Upper lobe of left lung (tissue), 6 donors: ENCODE data around the gene OR51A4. TPM values are rescaled to one million over a fixed set of nuclear protein-coding genes. Genes with fewer than 3 reads are reported as not detected.
"Not testable (repeated sequence)": the region's sequence is repeated elsewhere in the genome, so short reads cannot be mapped to it uniquely, and the experiment has no call there.

Experiments
- ATAC-seq, 2 donors: fragments of 200-7000 bp; cut with Tn5 transposase; one replicate each; pipeline ENCODE4 v1.9.1; 2022; ENCODE audit warnings: mild to moderate bottlenecking in 2 of 2, moderate library complexity in 2 of 2; ENCODE audit not compliant: low FRiP score in 2 of 2
- DNase-seq, 2 donors: peaks; one replicate each; pipeline ENCODE4 v3.0.0-alpha.2; 2019 to 2020
- H3K27ac ChIP-seq, 4 donors: fragments of 200-600 bp; sonication (generic); one replicate each; pipeline ENCODE4 v1.5.1; 2016 to 2019
- H3K27me3 ChIP-seq, 4 donors: fragments of 200-600 bp; sonication (generic); one replicate each; pipeline ENCODE4 v1.5.1; 2017 to 2019
- H3K36me3 ChIP-seq, 4 donors: fragments of 200-600 bp; sonication (generic); one replicate each; pipeline ENCODE4 v1.5.1; 2016 to 2019
- H3K4me1 ChIP-seq, 4 donors: fragments of 200-600 bp; sonication (generic); one replicate each; pipeline ENCODE4 v1.5.1; 2018 to 2019
- H3K4me3 ChIP-seq, 4 donors: fragments of 200-600 bp; sonication (generic); one replicate each; pipeline ENCODE4 v1.5.1; 2017 to 2019; ENCODE audit warnings: mild to moderate bottlenecking in 2 of 4, moderate library complexity in 1 of 4
- H3K9me3 ChIP-seq, 4 donors: fragments of 200-600 bp; sonication (generic); one replicate each; pipeline ENCODE4 v1.5.1; 2018 to 2019
- EP300 ChIP-seq, 4 donors: sonication (generic); formaldehyde crosslinking; IDR thresholded peaks; one replicate each; pipeline ENCODE4 v1.5.1; 2017; ENCODE audit warnings: antibody characterized with exemption in 4 of 4, control low read depth in 2 of 4
- POLR2A ChIP-seq, 4 donors: fragments of 450-650 bp; IDR thresholded peaks; one replicate each; pipeline ENCODE4 v1.5.1; 2016 to 2017; ENCODE audit warnings: antibody characterized with exemption in 4 of 4, mild to moderate bottlenecking in 2 of 4
- POLR2AphosphoS5 ChIP-seq, 2 donors: sonication (generic); formaldehyde crosslinking; IDR thresholded peaks; one replicate each; pipeline ENCODE4 v1.5.1; 2017; ENCODE audit warnings: antibody characterized with exemption in 2 of 2
- WGBS, 2 donors: methylation state at CpG; one replicate each; pipeline ENCODE4 v1.1.5; 2017 to 2018; 5-methylcytosine and 5-hydroxymethylcytosine counted together
- total RNA-seq, 6 donors: library from RNA; depleted of rRNA in 4 of 6; stranded (reverse); fragments of >200 nt in 4 of 6; gene quantifications; one replicate each; pipeline versions ENCODE4 v1.1.0 to v1.2.1, GENCODE V29; 2016 to 2021
- TF ChIP-seq, protein P1 (sequence below), 6 experiments: fragments of 450-650 bp in 4 of 6; fragments of 200-600 bp in 2 of 6; sonication (generic) in 2 of 6; IDR thresholded peaks; one replicate each; pipeline ENCODE4 v1.5.1; 2016 to 2019; ENCODE audit warnings: antibody characterized with exemption in 6 of 6
- donor health status: DM: no; HTN: no; CAD: no; lungs with moderate emphysema.
- donor health status: DM: no; HTN: yes; CAD: no; lungs with severe emphysema.

The OR51A4 gene
- total RNA-seq, 6 donors from 2014 or later: not detected

DNA sequence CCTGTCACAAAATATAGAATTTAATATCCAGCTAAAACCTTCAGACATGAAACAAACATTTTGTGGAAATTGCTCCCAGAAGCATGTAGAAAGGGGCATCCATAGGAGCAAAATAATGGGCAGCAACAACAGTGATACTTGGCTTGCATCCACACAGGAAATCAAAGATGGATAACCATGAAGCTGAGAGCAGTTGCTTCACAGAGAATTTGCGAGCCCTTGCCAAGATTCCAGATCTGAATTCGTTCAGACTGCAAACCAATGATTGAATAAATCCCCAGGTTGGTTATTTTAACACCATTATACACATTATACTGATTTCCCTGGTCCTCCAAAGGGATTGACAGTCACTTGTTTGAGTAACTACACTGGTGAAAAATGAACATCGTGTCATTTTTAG, 31.6 kb upstream of the OR51A4 start:
- no peak for TF ChIP-seq POLR2AphosphoS5 (IDR thresholded peaks at IDR 0.05)
- TF ChIP-seq, protein P1, sequence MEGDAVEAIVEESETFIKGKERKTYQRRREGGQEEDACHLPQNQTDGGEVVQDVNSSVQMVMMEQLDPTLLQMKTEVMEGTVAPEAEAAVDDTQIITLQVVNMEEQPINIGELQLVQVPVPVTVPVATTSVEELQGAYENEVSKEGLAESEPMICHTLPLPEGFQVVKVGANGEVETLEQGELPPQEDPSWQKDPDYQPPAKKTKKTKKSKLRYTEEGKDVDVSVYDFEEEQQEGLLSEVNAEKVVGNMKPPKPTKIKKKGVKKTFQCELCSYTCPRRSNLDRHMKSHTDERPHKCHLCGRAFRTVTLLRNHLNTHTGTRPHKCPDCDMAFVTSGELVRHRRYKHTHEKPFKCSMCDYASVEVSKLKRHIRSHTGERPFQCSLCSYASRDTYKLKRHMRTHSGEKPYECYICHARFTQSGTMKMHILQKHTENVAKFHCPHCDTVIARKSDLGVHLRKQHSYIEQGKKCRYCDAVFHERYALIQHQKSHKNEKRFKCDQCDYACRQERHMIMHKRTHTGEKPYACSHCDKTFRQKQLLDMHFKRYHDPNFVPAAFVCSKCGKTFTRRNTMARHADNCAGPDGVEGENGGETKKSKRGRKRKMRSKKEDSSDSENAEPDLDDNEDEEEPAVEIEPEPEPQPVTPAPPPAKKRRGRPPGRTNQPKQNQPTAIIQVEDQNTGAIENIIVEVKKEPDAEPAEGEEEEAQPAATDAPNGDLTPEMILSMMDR (IDR thresholded peaks at IDR 0.05): no peak
- no peak for TF ChIP-seq EP300 (IDR thresholded peaks at IDR 0.05)
- no peak for TF ChIP-seq POLR2A (IDR thresholded peaks at IDR 0.05)
- no peak for ATAC-seq
- DNase-seq: no peak

DNA sequence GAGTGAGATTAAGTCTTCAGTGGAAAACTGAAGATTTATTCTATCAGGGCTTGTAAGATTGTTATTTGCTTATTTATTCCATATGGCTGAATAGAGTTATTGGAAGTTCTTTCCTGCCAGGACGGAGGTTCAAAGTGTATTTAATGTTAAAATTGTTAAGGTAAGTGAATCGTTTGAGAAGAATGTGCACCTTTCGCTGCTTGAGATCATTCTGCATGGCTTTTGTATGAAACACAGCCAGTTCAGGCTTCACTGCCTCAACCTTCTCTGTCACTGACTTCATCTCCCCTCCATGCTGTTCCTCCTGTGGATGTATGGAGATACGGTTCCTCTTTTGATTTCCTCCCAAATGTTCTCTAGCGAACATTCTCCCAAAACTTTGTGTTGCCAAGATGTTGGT, 28.0 kb upstream of the OR51A4 start:
- DNase-seq (no peak), ATAC-seq (no peak)
- no peaks in the 10 kb centered on the region for H3K4me1 ChIP-seq
- WGBS, 2 donors: 76 to 81% methylated on average over 5 of the region's 5 CpGs
- TF ChIP-seq, protein P1 (IDR thresholded peaks at IDR 0.05): no peak
- TF ChIP-seq POLR2A (IDR thresholded peaks at IDR 0.05) (no peak), POLR2AphosphoS5 (IDR thresholded peaks at IDR 0.05) (no peak), EP300 (IDR thresholded peaks at IDR 0.05) (no peak)
- no peaks in the 10 kb centered on the region for H3K36me3 ChIP-seq
- no peak overlapping the region for H3K27ac ChIP-seq
- no peak overlapping the region for H3K4me3 ChIP-seq
- no peaks in the 10 kb centered on the region for H3K27me3 ChIP-seq
- no peaks in the 10 kb centered on the region for H3K9me3 ChIP-seq

More for the DNA sequence above, 31.6 kb upstream of the OR51A4 start:
- H3K4me1 ChIP-seq: no peaks in the 10 kb centered on the region
- WGBS, 2 donors: 51 to 64% methylated on average over 3 of the region's 3 CpGs
- H3K9me3 ChIP-seq: no peaks in the 10 kb centered on the region
- no peaks in the 10 kb centered on the region for H3K36me3 ChIP-seq
- H3K27me3 ChIP-seq: no peaks in the 10 kb centered on the region
- no peak overlapping the region for H3K27ac ChIP-seq
- no peak overlapping the region for H3K4me3 ChIP-seq

DNA sequence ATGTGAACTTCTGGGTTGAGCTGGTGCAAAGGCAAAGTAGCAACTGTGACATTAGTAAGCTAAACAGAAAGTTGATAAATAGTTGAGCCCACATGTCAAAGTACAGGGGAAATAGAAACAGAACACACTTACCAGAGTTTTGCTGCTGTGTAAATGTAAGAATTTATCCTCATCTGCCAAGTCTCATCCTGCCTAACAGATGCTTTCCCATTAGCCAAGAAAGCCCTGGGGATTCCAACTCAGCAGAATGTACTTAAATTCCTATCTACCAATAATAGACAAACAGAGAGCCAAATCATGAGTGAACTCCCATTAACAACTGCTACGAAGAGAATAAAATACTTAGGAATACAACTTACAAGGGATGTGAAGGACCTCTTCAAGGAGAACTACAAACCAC, 15.4 kb upstream of the OR51A4 start:
- ATAC-seq (no peak), DNase-seq (no peak)
- H3K4me3 ChIP-seq: no peak overlapping the region
- no peak for TF ChIP-seq POLR2AphosphoS5 (IDR thresholded peaks at IDR 0.05)
- TF ChIP-seq EP300 (IDR thresholded peaks at IDR 0.05): no peak
- H3K9me3 ChIP-seq: no peaks in the 10 kb centered on the region
- H3K4me1 ChIP-seq: no peaks in the 10 kb centered on the region
- no peak overlapping the region for H3K27ac ChIP-seq
- WGBS, 2 donors: 41 to 62% methylated on average over 1 of the region's 1 CpG
- H3K36me3 ChIP-seq: no peaks in the 10 kb centered on the region
- H3K27me3 ChIP-seq: no peaks in the 10 kb centered on the region

DNA sequence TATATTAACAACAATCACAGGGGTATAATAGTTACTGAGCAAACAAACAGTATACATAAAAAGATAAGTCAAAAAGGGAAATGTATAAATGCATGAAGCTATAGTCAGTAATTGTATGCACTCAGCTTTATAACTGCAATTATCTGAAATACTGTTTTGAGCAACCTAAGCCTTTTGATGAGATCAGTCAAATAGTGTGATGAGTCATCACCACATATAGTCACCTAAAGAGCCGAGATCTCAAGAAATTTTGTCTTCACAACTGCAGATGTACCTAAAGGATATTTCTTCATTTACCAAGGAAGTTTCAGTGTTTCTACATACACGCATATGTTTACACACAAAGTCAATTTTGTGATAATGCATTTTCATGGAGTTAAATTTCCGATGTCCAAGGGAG, 13.5 kb upstream of the OR51A4 start:
- no peak for ATAC-seq
- DNase-seq: no peak
- H3K27me3 ChIP-seq: no peaks in the 10 kb centered on the region
- H3K4me3 ChIP-seq: no peak overlapping the region
- TF ChIP-seq, protein P1 (IDR thresholded peaks at IDR 0.05): no peak
- TF ChIP-seq POLR2AphosphoS5 (IDR thresholded peaks at IDR 0.05) (no peak), EP300 (IDR thresholded peaks at IDR 0.05) (no peak)
- H3K36me3 ChIP-seq: no peaks in the 10 kb centered on the region
- 76 to 90% methylated on average over 3 of the region's 3 CpGs for WGBS, 2 donors
- H3K27ac ChIP-seq: no peak overlapping the region
- no peaks in the 10 kb centered on the region for H3K9me3 ChIP-seq
- H3K4me1 ChIP-seq: no peaks in the 10 kb centered on the region

DNA sequence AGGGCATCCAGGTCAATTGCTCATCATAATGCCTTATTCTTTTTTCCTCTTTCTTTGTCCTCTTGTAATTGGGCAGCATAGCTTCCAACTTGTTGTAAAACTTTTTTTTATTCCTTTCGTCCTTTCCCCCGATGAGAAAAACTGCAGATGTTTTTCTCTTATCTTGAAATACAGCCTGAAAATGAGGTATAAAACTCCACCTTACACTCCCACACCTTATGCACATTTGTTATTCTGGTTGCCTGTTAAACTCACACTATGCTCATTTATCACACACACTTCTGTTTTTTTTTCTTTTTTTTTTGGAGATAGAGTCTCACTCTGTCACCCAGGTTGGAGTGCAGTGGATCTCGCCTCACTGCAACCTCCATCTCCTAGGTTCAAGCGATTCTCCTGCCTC, 10.0 kb upstream of the OR51A4 start:
- no peak overlapping the region for H3K4me3 ChIP-seq
- H3K9me3 ChIP-seq: no peaks in the 10 kb centered on the region
- no peaks in the 10 kb centered on the region for H3K36me3 ChIP-seq
- TF ChIP-seq EP300 (IDR thresholded peaks at IDR 0.05): no peak
- TF ChIP-seq, protein P1 (IDR thresholded peaks at IDR 0.05): no peak
- TF ChIP-seq POLR2AphosphoS5 (IDR thresholded peaks at IDR 0.05): no peak
- no peak for TF ChIP-seq POLR2A (IDR thresholded peaks at IDR 0.05)
- no peak overlapping the region for H3K27ac ChIP-seq
- DNase-seq (no peak), ATAC-seq (no peak)
- H3K27me3 ChIP-seq: no peaks in the 10 kb centered on the region
- no peaks in the 10 kb centered on the region for H3K4me1 ChIP-seq
- 79 to 82% methylated on average over 4 of the region's 4 CpGs for WGBS, 2 donors

DNA sequence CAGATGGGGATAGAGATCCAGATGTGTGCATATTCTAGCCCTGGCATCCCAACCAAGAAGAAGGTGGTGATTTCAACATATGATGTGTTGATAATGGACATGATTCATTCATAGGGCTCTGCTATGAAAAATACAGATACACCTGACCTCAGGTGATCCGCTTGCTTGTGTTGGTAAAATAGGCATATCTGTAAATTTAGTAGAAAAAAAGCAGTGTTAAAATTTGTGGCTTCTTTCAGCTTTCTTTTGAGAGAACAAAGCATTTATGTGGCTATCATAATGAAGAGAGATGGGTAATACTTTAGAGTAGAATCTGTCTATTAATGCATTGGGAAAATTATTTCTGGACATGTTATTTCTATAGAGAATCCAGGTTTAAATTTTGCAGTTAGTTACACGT, 8.2 kb upstream of the OR51A4 start, which contains the start of gene OR51A2:
TSS of gene OR51A2 (minus strand) at position 101 of the 400 bp plus-strand sequence. CDS start at position 101, 0 bp downstream.
- H3K4me3 ChIP-seq, H3K27me3 ChIP-seq, ATAC-seq, H3K9me3 ChIP-seq, DNase-seq, H3K27ac ChIP-seq, H3K4me1 ChIP-seq, H3K36me3 ChIP-seq: not testable (repeated sequence)
- WGBS, 2 donors: 66 to 74% methylated on average over 2 of the region's 2 CpGs
